ENCODE measurements around the gene SPHK2. TPM values are rescaled to one million over a fixed set of nuclear protein-coding genes. Genes with fewer than 3 reads are reported as not detected.
A peak's percentile ranks its signal among the peaks of the same experiment; 100 is the strongest.

SPHK2 gene
- total and polyA plus RNA-seq, 9 donors = 2.9 to 37.2 (median 25.4) TPM

DNA sequence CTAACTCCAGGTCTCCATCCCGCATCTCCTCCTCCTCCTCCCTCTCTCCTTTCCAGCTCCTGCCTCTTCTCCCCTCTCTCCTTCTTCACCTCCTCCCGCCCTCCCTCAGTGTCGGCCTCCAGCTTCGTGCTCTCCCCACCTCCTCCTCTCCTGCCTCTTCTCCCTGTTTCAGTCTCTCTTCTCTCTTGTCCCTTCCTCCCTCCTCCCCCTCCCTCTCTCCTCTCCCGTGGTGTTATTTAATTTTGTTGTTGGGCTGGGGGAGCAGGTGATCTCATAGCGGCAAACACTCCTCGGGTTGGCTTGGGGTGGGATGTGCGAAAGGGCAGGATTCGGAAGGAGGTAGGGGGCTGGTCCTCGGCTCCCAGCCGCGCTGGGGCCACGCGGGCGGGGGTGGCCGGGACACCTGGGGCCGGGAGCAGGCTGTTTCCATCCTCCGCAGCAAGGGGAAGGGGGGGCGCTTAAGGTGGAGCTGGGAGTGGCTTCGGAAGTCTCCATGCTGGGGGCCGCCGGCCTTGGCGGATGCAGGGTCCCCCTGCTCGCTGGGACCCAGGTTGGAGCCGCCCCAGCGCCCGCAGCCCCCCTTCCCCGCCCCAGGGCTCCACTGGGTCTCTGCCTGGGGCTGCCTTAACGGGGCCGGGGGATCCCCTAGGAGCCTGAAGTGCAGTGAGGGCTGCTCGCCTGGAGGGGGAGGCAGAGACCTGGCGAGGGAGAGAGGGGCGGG, 26.9 kb downstream of the SPHK2 start, which contains the start of gene CA11:
Gene CA11 (minus strand): TSS at position 187 of the 721 bp plus-strand sequence. CDS start 555 bp downstream, outside the sequence.
- DNase-seq = peak; percentile 93 to 95 (median 94)
- no peaks in the 10 kb centered on the region for H3K27me3 ChIP-seq

DNA sequence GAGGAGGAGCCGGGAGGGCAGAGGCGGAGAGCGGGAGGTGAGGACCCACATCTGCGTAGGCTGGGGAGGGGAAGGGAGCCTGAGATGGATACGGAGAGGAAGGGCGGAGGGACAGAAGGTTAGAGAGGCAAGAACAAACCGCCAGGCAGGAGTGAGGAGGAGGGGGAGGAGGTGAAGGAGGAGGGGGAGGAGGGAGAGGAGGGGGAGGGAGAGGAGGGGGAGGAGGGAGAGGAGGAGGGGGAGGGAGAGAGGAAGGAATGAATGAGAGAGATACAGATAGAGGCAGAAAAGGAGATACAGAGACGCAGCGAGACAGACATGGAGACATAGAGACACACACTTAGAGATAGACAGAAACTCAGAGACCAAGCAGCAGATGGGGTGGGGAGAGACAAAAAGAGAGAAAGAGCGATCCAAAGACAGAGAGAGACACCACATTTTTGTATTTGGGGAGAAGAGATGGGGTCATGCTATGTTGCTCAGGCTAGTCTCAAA, 27.5 kb downstream of the SPHK2 start:
- Histone ChIP-seq H3K27me3 (no peaks in the 10 kb centered on the region), H3K4me3 (peak overlapping the region; percentile 56), H3K9me3 (no peaks in the 10 kb centered on the region), H3K4me1 (ENCODE audit: insufficient read depth) (peaks cover 4% of the 10 kb centered on the region), H3K27ac (peak overlapping the region; percentile 92 to 97), H3K36me3 (no peaks in the 10 kb centered on the region)
- no peak for DNase-seq
- intact Hi-C loops (cut with DNase I) = loop anchor here in 2 of 4 donors (5.0 to 10.0 kb wide), 3 partner anchors 68 to 321 kb away; partner anchors contain the start of genes FTL (in 1 of the 2) and MAMSTR (in 1 of the 2)
- TF ChIP-seq EP300 (IDR thresholded peaks at IDR 0.05) = no peak
- TF ChIP-seq POLR2A (IDR thresholded peaks at IDR 0.05) = no peak
- 6 to 10% (median 7%) methylated on average over 7 to 10 of the region's 10 CpGs for WGBS, 3 donors

More for the DNA sequence above, 26.9 kb downstream of the SPHK2 start, which contains the start of gene CA11:
- intact Hi-C loops (cut with DNase I) = loop anchor here in 2 of 4 donors (5.0 to 10.0 kb wide), 3 partner anchors 69 to 321 kb away; partner anchors contain the start of genes FTL (in 1 of the 2) and MAMSTR (in 1 of the 2)
- TF ChIP-seq EP300 (IDR thresholded peaks at IDR 0.05) = no peak
- TF ChIP-seq, protein P1, sequence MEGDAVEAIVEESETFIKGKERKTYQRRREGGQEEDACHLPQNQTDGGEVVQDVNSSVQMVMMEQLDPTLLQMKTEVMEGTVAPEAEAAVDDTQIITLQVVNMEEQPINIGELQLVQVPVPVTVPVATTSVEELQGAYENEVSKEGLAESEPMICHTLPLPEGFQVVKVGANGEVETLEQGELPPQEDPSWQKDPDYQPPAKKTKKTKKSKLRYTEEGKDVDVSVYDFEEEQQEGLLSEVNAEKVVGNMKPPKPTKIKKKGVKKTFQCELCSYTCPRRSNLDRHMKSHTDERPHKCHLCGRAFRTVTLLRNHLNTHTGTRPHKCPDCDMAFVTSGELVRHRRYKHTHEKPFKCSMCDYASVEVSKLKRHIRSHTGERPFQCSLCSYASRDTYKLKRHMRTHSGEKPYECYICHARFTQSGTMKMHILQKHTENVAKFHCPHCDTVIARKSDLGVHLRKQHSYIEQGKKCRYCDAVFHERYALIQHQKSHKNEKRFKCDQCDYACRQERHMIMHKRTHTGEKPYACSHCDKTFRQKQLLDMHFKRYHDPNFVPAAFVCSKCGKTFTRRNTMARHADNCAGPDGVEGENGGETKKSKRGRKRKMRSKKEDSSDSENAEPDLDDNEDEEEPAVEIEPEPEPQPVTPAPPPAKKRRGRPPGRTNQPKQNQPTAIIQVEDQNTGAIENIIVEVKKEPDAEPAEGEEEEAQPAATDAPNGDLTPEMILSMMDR (IDR thresholded peaks at IDR 0.05) = peak; percentile 94 to 95 (median 94)
- TF ChIP-seq POLR2A (IDR thresholded peaks at IDR 0.05) = peak; percentile 71
- 0% methylated on average over 30 to 33 of the region's 33 CpGs for WGBS, 3 donors
- Histone ChIP-seq H3K27ac (peak within 1 kb of the TSS; percentile 92 to 97), H3K4me3 (peak within 1 kb of the TSS; percentile 56), H3K36me3 (no peaks in the 10 kb centered on the region), H3K4me1 (ENCODE audit: insufficient read depth) (peaks cover 4% of the 10 kb centered on the region), H3K9me3 (no peaks in the 10 kb centered on the region)

DNA sequence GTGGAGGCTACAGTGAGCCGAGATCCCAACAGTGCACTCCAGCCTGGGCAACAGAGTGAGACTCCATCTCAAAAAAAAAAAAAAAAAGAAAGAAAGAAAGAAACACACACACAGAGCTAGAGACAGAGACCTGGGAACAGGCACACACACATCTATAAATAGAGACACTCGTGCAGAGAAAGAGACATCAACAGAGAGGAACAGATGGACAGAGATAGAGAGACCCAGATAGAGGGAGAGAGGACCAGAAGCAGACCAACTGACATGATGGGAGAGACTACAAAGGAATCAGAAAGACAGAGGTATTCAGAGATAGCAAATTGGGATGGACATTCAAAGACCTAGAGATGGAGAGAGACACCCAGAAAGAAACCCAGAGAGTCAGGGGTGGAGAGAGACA, 28.8 kb downstream of the SPHK2 start:
- intact Hi-C loops (cut with DNase I) = loop anchor here in 2 of 4 donors (5.0 to 10.0 kb wide), 3 partner anchors 67 to 319 kb away; partner anchors contain the start of genes FTL (in 1 of the 2) and MAMSTR (in 1 of the 2)
- no peaks in the 10 kb centered on the region for H3K9me3 ChIP-seq
- H3K27me3 ChIP-seq = no peaks in the 10 kb centered on the region
- H3K4me1 ChIP-seq (ENCODE audit: insufficient read depth) = peaks cover 4% of the 10 kb centered on the region
- H3K36me3 ChIP-seq = no peaks in the 10 kb centered on the region
- 57 to 70% (median 69%) methylated on average over 2 of the region's 2 CpGs for WGBS, 3 donors
- DNase-seq = no peak
- H3K4me3 ChIP-seq = no peak overlapping the region
- TF ChIP-seq POLR2A (IDR thresholded peaks at IDR 0.05) (no peak), EP300 (IDR thresholded peaks at IDR 0.05) (no peak)
- TF ChIP-seq, protein P1 (IDR thresholded peaks at IDR 0.05) = no peak
- H3K27ac ChIP-seq = no peak overlapping the region

DNA sequence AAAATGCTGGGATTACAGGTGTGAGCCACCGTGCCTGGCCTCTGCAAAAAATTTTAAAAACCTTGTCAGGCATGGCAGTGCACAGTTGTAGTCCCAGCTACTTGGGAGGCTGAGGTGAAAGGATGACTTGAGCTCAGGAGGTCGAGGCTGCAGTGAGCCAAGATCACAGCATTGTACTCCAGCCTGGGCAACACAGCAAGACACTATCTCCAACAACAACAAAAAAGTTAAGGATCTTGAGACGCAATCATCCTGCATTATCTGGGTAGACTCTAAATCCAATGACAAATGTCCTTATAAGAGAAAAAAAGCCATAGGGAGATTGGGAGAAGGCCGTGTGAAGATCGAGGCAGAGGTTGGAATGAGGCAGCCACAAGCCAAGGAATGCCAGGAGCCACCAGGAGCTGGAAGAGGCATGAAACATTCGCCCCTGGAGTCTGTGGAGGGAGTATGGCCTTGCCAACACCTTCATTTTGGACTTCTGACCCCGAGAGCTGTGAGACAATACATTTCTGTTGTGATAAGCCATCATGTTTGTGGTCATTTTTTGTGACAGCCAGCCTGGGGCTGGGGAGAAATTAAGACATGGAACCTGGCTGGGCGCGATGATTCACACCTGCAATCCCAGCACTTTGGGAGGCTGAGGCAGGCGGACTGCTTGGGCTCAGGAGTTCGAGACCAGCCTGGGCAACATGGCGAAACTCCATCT, 31.8 kb downstream of the SPHK2 start:
- WGBS, 3 donors = 90 to 92% (median 91%) methylated on average over 12 of the region's 12 CpGs
- Histone ChIP-seq H3K9me3 (no peaks in the 10 kb centered on the region), H3K4me3 (no peak overlapping the region), H3K4me1 (ENCODE audit: insufficient read depth) (peaks cover 2% of the 10 kb centered on the region), H3K27ac (no peak overlapping the region), H3K27me3 (no peaks in the 10 kb centered on the region), H3K36me3 (no peaks in the 10 kb centered on the region)
- TF ChIP-seq, protein P1 (IDR thresholded peaks at IDR 0.05) = no peak
- TF ChIP-seq EP300 (IDR thresholded peaks at IDR 0.05) = no peak
- TF ChIP-seq POLR2A (IDR thresholded peaks at IDR 0.05) = no peak
- intact Hi-C loops (cut with DNase I) = no loop called here
- no peak for DNase-seq

Data from ovary (tissue), 9 donors.